GM12874 (cell line): ENCODE measurements around the gene HNRNPA3.

Experiments used
- CTCF ChIP-seq: IDR thresholded peaks from 2 replicates; pipeline ENCODE4 v1.5.1; 2011; ENCODE audit warnings: low read depth, mild to moderate bottlenecking, control low read depth, low read length, moderate library complexity; ENCODE audit not compliant: insufficient read depth

The HNRNPA3 gene

GRCh38 chr2:177263451-177264208 is 51.0 kb downstream of the HNRNPA3 start:
- TF ChIP-seq CTCF, result peak; percentile 95

GRCh38 chr2:177264209-177264692 is 51.7 kb downstream of the HNRNPA3 start:
- TF ChIP-seq CTCF, result no peak

GRCh38 chr2:177264693-177265587 is 52.3 kb downstream of the HNRNPA3 start, which contains the start of gene NFE2L2:
NFE2L2 (minus strand) TSS chr2:177264727; CDS start chr2:177264576, 151 bp downstream.
- TF ChIP-seq CTCF, result peak; percentile 20

DNA sequence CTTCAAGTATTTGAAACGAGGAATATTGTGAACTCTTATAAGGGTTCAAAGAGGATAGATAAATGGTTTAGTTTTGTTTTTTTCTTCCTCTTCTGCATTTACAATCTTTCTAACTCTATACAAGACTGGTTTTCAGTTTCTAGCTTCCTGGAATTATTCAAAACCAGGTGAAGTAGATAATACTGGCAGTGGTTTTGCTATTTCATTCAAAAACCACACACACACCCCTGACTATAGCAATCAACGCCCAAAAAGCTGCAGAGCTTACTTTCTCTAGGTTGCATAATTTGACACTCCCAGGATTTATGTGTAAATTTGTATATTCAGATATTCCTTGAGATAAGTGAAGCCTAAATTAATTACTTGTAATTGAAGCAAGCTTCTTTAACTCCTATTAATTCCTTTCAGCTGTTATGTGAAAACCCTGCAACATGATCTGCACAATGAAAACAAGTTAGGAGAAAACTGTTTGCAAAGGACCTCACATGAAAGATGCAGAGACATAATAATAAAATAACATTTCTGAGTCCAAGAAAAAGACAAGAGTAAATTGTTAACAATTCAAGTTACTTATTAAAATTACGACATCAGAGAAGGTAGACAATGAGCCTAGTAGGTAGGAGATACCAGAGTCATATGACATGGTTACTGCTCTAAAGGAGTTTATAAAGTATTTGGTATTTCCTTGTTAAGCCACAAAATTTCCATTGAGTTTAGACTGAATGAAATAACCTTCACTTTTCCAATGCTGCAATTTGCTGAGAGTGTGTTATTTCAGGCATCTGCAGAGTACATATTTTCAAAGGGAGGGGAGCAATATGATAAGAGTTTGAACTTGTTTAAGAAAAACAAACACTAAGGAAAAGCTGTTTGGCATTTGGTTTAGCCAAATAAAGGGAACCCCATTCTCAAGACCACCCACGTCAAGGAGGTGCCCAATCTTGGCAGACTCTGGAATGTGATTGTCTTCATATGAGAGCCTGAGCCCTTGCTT is 53.5 kb downstream of the HNRNPA3 start:
- TF ChIP-seq CTCF, result no peak

GRCh38 chr2:177268187-177268871 is 55.7 kb downstream of the HNRNPA3 start:
- no peak for TF ChIP-seq CTCF

GRCh38 chr2:177268901-177269300 is 56.3 kb downstream of the HNRNPA3 start:
- TF ChIP-seq CTCF, result no peak
